Suprapubic skin (tissue), 4 donors: ENCODE data around the gene ERN2.

Experiments used
- POLR2A ChIP-seq, 2 donors: fragments of 450-650 bp; IDR thresholded peaks; one replicate each; pipeline ENCODE4 v1.6.1; 2017; ENCODE audit warnings: antibody characterized with exemption in 2 of 2, mild to moderate bottlenecking in 2 of 2, moderate library complexity in 2 of 2
- POLR2AphosphoS5 ChIP-seq, 3 donors: sonication (generic); formaldehyde crosslinking; IDR thresholded peaks; one replicate each; pipeline ENCODE4 v1.6.1; 2017; ENCODE audit warnings: antibody characterized with exemption in 3 of 3
- TF ChIP-seq, protein P1 (sequence below), 2 donors: fragments of 200-600 bp in 1 of 2; fragments of 450-650 bp in 1 of 2; sonication (generic) in 1 of 2; IDR thresholded peaks; one replicate each; pipeline ENCODE4 v1.5.1; 2016 to 2019; ENCODE audit warnings: antibody characterized with exemption in 2 of 2, mild to moderate bottlenecking in 1 of 2, moderate library complexity in 1 of 2

DNA sequence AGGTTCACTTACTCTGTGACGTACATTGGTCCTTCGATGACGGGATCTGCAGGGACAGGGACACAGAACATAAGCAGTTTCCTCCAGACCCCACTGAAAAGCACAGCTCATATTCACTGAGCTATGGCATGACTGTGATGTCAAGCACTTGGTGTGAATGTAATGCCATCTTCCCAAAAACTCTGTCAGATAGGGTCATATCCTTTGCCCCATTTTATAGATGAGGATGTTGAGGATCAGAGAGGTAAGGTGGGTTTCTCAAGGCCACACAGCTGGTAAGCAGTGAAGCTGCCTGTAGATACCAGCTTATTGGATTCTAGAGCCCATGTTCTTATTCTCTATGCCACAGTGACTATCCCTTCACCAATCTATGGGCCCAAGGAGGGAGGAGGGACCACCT is 2.5 kb downstream of the ERN2 start:
- TF ChIP-seq, protein P1, sequence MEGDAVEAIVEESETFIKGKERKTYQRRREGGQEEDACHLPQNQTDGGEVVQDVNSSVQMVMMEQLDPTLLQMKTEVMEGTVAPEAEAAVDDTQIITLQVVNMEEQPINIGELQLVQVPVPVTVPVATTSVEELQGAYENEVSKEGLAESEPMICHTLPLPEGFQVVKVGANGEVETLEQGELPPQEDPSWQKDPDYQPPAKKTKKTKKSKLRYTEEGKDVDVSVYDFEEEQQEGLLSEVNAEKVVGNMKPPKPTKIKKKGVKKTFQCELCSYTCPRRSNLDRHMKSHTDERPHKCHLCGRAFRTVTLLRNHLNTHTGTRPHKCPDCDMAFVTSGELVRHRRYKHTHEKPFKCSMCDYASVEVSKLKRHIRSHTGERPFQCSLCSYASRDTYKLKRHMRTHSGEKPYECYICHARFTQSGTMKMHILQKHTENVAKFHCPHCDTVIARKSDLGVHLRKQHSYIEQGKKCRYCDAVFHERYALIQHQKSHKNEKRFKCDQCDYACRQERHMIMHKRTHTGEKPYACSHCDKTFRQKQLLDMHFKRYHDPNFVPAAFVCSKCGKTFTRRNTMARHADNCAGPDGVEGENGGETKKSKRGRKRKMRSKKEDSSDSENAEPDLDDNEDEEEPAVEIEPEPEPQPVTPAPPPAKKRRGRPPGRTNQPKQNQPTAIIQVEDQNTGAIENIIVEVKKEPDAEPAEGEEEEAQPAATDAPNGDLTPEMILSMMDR (IDR thresholded peaks at IDR 0.05) = no peak
- TF ChIP-seq POLR2AphosphoS5 (IDR thresholded peaks at IDR 0.05) (no peak), POLR2A (IDR thresholded peaks at IDR 0.05) (no peak)
